IgD-negative memory B cell (primary cell): ENCODE results near the gene UBA52. TPM values are rescaled to one million over a fixed set of nuclear protein-coding genes. Genes with fewer than 3 reads are reported as not detected.

Experiments used
- H3K27ac Mint-ChIP-seq, 3 donors: one replicate each; pipeline ENCODE4 v1.8.0; 2020 to 2022; ENCODE audit warnings: mild to moderate bottlenecking in 3 of 3, mixed read lengths in 3 of 3, moderate library complexity in 1 of 3
- H3K27me3 Mint-ChIP-seq: one replicate; pipeline ENCODE4 v1.8.0; 2021; ENCODE audit warnings: mixed read lengths
- H3K36me3 Mint-ChIP-seq: one replicate; pipeline ENCODE4 v1.8.0; 2020; ENCODE audit warnings: mild to moderate bottlenecking, mixed read lengths
- H3K4me1 Mint-ChIP-seq, 3 donors: one replicate each; pipeline ENCODE4 v1.8.0; 2020 to 2022; ENCODE audit warnings: mixed read lengths in 3 of 3, mild to moderate bottlenecking in 1 of 3
- H3K4me3 Mint-ChIP-seq, 4 donors: one replicate each; pipeline ENCODE4 v1.8.0; 2020 to 2022; ENCODE audit warnings: mild to moderate bottlenecking in 4 of 4, mixed read lengths in 4 of 4, moderate library complexity in 3 of 4
- H3K9me3 Mint-ChIP-seq, 3 donors: one replicate each; pipeline ENCODE4 v1.8.0; 2020 to 2021; ENCODE audit warnings: mixed read lengths in 3 of 3, mild to moderate bottlenecking in 1 of 3
- polyA plus RNA-seq: library from polyadenylated mRNA; unstranded; fragments of 300-500 nt; fragmentation: Illumina TruSeq; gene quantifications from one replicate; pipeline ENCODE4 v1.2.3, GENCODE V29; 2021

UBA52 gene
- polyA plus RNA-seq, 1 donor from 2014 or later = 1,891 TPM

DNA sequence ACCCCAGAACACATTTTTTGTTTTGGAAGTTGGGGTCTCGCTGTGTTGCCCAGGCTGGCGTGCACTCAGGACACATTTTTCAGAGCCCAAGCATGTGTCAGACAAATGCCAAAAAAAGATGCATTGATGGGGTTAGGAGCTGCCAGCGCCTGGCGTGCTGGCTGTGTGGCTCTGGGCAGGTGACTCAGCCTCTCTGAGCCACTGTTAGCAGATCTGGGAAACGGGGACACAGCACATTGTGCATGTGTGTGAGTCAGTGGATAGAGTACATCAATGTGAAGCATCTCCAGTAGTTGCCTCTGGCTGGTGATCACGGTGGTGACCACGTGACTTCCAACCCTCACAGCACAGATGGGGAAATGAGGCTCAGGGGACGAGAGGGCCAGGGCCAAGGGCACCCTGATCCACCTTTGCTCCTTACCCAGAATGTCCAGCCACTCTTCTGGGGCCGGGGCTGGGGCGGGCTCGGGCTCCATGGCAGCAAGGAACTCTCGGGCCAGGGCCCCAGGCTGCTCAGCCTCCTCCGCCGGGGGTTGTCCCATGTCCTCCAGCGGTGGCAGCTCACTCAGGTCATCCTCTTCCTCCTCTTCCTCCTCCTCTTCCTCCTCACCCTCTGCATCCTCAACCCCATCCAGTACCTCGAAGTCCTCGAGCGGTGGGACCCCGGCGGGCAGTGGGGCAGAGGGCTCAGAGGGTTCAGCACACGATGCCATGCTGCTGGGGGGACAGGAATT lies 30.2 kb upstream of the UBA52 start:
- Mint-ChIP-seq H3K36me3 (no peaks in the 10 kb centered on the region), H3K27ac (peak overlapping the region in 1 of 3 donors; percentile 72), H3K4me1 (peaks cover 6 to 13% (median 11%) of the 10 kb centered on the region in 3 donors), H3K27me3 (no peaks in the 10 kb centered on the region), H3K9me3 (no peaks in the 10 kb centered on the region), H3K4me3 (peak overlapping the region in 1 of 4 donors; percentile 85)

GRCh38 chr19:18541992-18542940 lies 29.4 kb upstream of the UBA52 start:
- no peaks in the 10 kb centered on the region for H3K27me3 Mint-ChIP-seq
- H3K9me3 Mint-ChIP-seq = no peaks in the 10 kb centered on the region
- peak overlapping the region; percentile 64 to 97 (median 76) for H3K27ac Mint-ChIP-seq
- peak overlapping the region; percentile 81 to 94 (median 86) for H3K4me3 Mint-ChIP-seq
- H3K36me3 Mint-ChIP-seq = no peaks in the 10 kb centered on the region
- peaks cover 6 to 13% (median 11%) of the 10 kb centered on the region in 3 donors for H3K4me1 Mint-ChIP-seq

- peak within 1 kb of the TSS; percentile 86 to 97 (median 88) for H3K27ac Mint-ChIP-seq
- H3K4me3 Mint-ChIP-seq = peak within 1 kb of the TSS; percentile 90 to 99 (median 94)
- no peaks in the 10 kb centered on the region for H3K36me3 Mint-ChIP-seq
- H3K9me3 Mint-ChIP-seq = no peaks in the 10 kb centered on the region
- no peaks in the 10 kb centered on the region for H3K27me3 Mint-ChIP-seq
- H3K4me1 Mint-ChIP-seq = peaks cover 6 to 13% (median 11%) of the 10 kb centered on the region in 3 donors
Measured at GRCh38 chr19:18542941-18543813, 28.5 kb upstream of the UBA52 start, which contains the start of gene FKBP8. FKBP8 (minus strand) TSS chr19:18543573; CDS start chr19:18541970, 1,603 bp downstream.

DNA sequence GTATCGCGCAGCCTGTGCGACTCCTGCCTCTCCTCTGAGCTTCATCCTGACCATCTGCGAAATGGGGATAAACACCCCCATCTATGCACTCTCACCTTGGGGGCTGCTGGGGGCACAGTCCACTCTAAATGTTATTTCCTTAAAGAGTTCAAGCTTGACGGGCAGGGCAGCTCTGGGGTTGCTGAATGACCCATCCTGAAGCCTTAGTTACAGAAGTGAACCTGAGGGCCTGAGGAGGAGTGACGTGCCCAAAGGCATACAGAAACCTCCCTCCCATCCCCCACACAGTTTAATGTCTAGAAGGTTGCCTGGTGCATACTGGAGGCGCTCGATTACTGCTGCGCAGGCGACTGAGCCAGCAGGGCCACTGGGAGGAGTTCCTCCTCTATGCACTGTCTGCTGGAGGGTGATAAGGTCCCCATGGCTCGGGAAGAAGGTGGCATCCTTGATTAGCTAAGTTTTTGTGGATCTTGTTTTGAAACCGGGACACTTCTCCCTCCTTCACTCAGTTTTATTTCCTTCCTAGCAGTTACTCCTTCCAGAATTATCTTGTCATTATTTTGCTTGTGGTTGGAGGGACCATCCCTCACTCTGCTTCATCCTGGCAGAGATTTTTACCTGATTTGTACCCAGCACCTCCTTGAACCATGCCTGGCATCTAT lies 27.7 kb upstream of the UBA52 start:
- no peaks in the 10 kb centered on the region for H3K9me3 Mint-ChIP-seq
- peak overlapping the region; percentile 90 to 99 (median 94) for H3K4me3 Mint-ChIP-seq
- no peaks in the 10 kb centered on the region for H3K36me3 Mint-ChIP-seq
- peaks cover 6 to 13% (median 11%) of the 10 kb centered on the region in 3 donors for H3K4me1 Mint-ChIP-seq
- peak overlapping the region; percentile 81 to 88 (median 86) for H3K27ac Mint-ChIP-seq
- no peaks in the 10 kb centered on the region for H3K27me3 Mint-ChIP-seq

DNA sequence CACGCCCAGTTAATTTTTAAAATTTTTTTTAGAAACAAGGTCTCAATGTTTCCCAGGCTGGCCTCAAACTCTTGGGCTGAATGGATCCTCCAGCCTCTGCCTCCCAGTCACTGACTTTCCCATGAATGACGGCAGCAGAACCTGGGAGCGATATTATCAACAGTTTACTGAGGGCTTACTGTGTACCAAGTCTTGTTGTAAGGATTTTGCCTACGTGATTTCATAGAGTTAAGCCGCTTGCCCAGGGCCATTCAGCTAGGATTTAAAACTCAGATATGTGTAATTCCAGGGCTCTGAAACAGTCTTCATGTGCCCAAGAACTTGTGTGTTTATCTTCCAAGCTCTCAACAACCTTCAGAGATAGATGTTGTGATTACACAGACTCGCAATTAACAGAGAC lies 20.0 kb upstream of the UBA52 start:
- Mint-ChIP-seq H3K27ac (no peak overlapping the region), H3K36me3 (no peaks in the 10 kb centered on the region), H3K4me3 (no peak overlapping the region), H3K27me3 (no peaks in the 10 kb centered on the region), H3K4me1 (no peaks in the 10 kb centered on the region), H3K9me3 (no peaks in the 10 kb centered on the region)

DNA sequence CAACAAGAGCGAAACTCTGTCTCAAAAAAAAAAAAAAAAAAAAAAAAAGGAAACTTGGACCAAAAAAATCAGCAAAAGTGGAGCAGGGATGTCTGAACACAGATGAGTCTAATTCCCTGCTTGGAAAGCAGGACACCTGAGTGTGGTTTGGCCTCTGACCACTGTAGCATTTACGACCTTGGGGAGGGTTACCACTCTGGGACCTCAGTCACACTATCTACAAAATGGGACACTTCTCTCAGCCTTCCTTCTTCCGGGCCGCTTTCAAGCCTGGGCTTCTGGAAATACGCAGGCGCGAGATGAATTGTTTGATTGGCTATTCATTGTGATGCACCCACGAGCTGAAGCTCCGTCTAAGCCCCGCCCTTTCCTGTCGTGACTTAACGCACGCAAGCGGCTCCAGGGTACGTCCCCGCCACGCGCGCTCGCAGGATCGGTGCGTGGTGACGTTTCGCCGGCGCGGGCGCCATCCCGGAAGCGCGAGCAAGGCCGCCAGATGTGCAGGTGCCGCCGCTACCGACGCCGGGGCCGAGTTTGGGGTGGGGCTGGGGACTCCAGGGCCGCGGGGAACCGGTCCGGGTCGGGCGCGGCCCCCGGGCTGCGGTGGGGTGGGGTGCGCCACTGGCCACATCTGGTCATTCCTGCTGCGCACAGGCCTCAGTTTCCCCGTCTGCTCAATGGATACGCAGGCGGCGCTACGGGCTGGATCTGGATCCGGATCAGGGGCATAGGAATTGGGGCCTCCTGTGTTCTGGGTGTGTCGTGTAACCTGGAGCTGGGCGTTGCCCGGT lies 14.1 kb upstream of the UBA52 start, which contains the start of gene KXD1:
KXD1 (plus strand) TSS at position 460 of the 791 bp plus-strand sequence. CDS start 4,187 bp downstream, outside the sequence.
- Mint-ChIP-seq H3K4me3 (peak within 1 kb of the TSS; percentile 86 to 97 (median 92)), H3K4me1 (peaks cover 12 to 24% (median 19%) of the 10 kb centered on the region in 3 donors), H3K36me3 (peaks cover 3% of the 10 kb centered on the region), H3K27me3 (no peaks in the 10 kb centered on the region), H3K27ac (peak within 1 kb of the TSS; percentile 90 to 98 (median 97)), H3K9me3 (no peaks in the 10 kb centered on the region)

GRCh38 chr19:18558202-18558555 lies 13.5 kb upstream of the UBA52 start:
- peaks cover 12 to 24% (median 19%) of the 10 kb centered on the region in 3 donors for H3K4me1 Mint-ChIP-seq
- H3K36me3 Mint-ChIP-seq = peaks cover 3% of the 10 kb centered on the region
- H3K27me3 Mint-ChIP-seq = no peaks in the 10 kb centered on the region
- peak overlapping the region; percentile 90 to 98 (median 97) for H3K27ac Mint-ChIP-seq
- no peaks in the 10 kb centered on the region for H3K9me3 Mint-ChIP-seq
- peak overlapping the region; percentile 86 to 97 (median 92) for H3K4me3 Mint-ChIP-seq

DNA sequence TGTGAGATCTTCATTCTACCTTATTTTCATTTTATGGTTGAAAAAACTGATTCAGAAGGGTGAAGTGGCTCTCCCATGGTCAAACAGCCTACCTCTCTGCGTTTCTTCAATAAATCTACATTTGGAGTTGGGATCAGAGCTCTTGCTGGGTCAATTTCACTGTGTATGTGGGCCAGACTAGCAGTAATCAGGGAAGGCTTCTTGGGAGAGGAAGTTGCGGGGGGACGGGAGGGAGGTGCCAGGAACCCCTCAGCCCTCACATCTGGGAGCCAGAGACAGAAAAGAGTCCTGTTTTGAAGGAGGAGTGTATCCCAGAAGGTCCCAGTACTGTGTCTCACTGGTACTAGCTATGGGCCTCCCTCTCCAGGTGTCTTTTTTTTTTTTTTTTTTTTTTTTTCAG lies 13.1 kb upstream of the UBA52 start:
- peak overlapping the region; percentile 86 to 97 (median 92) for H3K4me3 Mint-ChIP-seq
- H3K27me3 Mint-ChIP-seq = no peaks in the 10 kb centered on the region
- H3K4me1 Mint-ChIP-seq = peaks cover 12 to 24% (median 19%) of the 10 kb centered on the region in 3 donors
- H3K27ac Mint-ChIP-seq = peak overlapping the region; percentile 90 to 98 (median 97)
- no peaks in the 10 kb centered on the region for H3K9me3 Mint-ChIP-seq
- peaks cover 3% of the 10 kb centered on the region for H3K36me3 Mint-ChIP-seq

GRCh38 chr19:18559685-18560084 lies 12.0 kb upstream of the UBA52 start:
- H3K27ac Mint-ChIP-seq = peak overlapping the region; percentile 90 to 98 (median 97)
- H3K27me3 Mint-ChIP-seq = no peaks in the 10 kb centered on the region
- H3K4me3 Mint-ChIP-seq = peak overlapping the region; percentile 9 to 97 (median 64)
- no peaks in the 10 kb centered on the region for H3K9me3 Mint-ChIP-seq
- peaks cover 3% of the 10 kb centered on the region for H3K36me3 Mint-ChIP-seq
- peaks cover 12 to 24% (median 19%) of the 10 kb centered on the region in 3 donors for H3K4me1 Mint-ChIP-seq

GRCh38 chr19:18562086-18562485 lies 9.6 kb upstream of the UBA52 start:
- no peaks in the 10 kb centered on the region for H3K9me3 Mint-ChIP-seq
- H3K4me1 Mint-ChIP-seq = peaks cover 12 to 26% (median 19%) of the 10 kb centered on the region in 3 donors

DNA sequence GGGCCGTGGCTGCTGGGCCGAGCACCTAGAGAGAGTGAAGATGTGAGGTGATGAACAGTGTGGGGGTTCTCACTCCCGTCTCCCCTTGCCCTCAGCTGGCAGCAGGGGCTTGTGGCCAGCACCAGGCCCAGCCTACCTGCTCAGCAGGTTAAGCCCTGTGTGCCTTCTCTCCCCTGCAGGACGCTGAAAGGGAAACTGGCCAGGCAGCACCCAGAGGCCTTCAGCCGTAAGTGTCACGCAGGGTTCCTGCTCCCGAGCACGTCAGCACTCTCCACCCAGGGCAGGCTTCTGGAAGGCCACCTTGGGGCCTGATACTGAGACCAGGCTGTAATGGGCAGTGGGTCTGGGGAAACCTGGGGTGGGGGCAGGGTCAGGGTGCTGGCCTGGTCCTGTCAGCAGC lies 4.7 kb upstream of the UBA52 start:
- no peaks in the 10 kb centered on the region for H3K27me3 Mint-ChIP-seq
- no peaks in the 10 kb centered on the region for H3K9me3 Mint-ChIP-seq
- H3K36me3 Mint-ChIP-seq = peaks cover 5% of the 10 kb centered on the region
- H3K4me3 Mint-ChIP-seq = no peak overlapping the region
- H3K27ac Mint-ChIP-seq = no peak overlapping the region
- H3K4me1 Mint-ChIP-seq = peaks cover 3 to 14% (median 12%) of the 10 kb centered on the region in 3 donors

More at GRCh38 chr19:18562086-18562485, 9.6 kb upstream of the UBA52 start:
- Mint-ChIP-seq H3K4me3 (no peak overlapping the region), H3K27me3 (no peaks in the 10 kb centered on the region), H3K36me3 (peaks cover 3% of the 10 kb centered on the region), H3K27ac (no peak overlapping the region)

DNA sequence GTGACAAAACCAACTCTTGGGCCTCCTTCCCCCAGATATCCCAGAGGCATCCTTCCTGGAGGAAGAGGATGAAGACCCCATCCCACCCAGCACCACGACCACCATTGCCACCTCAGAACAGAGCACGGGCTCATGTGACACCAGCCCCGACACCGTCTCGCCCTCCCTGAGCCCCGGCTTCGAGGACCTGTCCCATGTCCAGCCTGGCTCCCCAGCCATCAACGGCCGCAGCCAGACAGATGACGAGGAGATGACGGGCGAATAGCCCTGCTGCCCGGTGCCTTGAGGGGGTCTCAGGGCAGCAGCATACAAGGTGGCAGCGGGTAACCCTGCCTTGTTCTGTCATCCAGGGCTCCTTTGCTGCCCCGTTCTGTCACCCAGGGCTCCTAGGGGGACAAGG lies 3.3 kb upstream of the UBA52 start:
- peak overlapping the region in 1 of 4 donors; percentile 33 for H3K4me3 Mint-ChIP-seq
- H3K9me3 Mint-ChIP-seq = no peaks in the 10 kb centered on the region
- no peaks in the 10 kb centered on the region for H3K27me3 Mint-ChIP-seq
- H3K4me1 Mint-ChIP-seq = peaks cover 12 to 23% (median 22%) of the 10 kb centered on the region in 3 donors
- H3K27ac Mint-ChIP-seq = peak overlapping the region in 1 of 3 donors; percentile 39
- H3K36me3 Mint-ChIP-seq = peaks cover 6% of the 10 kb centered on the region

DNA sequence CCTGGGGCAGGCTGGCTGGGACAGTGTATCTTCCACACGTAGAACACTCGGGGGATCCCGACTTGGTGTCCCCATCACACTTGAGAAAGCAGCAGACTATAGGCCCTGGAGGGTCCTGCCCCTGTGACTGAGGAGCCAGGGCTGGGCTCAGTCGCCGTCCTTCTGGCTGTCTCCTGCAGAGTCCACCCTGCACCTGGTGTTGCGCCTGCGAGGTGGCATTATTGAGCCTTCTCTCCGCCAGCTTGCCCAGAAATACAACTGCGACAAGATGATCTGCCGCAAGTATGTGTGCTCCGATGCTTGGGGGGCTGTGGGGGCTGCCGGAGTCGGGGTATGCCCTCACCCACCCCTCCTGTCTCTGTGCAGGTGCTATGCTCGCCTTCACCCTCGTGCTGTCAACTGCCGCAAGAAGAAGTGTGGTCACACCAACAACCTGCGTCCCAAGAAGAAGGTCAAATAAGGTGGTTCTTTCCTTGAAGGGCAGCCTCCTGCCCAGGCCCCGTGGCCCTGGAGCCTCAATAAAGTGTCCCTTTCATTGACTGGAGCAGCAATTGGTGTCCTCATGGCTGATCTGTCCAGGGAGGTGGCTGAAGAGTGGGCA lies 3.1 kb downstream of the UBA52 start:
- H3K36me3 Mint-ChIP-seq = peaks cover 4% of the 10 kb centered on the region
- peak overlapping the region in 2 of 3 donors; percentile 23 to 75 for H3K27ac Mint-ChIP-seq
- peaks cover 15 to 17% (median 15%) of the 10 kb centered on the region in 3 donors for H3K4me1 Mint-ChIP-seq
- no peaks in the 10 kb centered on the region for H3K9me3 Mint-ChIP-seq
- peak overlapping the region in 2 of 4 donors; percentile 54 to 66 for H3K4me3 Mint-ChIP-seq
- no peaks in the 10 kb centered on the region for H3K27me3 Mint-ChIP-seq
